GM04504 (cell line): ENCODE data around the gene WDR91.

ENCODE experiments used
- DNase-seq: peaks from one replicate; pipeline ENCODE4 v3.0.0-alpha.2; 2012; ENCODE audit warnings: low read depth

The WDR91 gene

DNA sequence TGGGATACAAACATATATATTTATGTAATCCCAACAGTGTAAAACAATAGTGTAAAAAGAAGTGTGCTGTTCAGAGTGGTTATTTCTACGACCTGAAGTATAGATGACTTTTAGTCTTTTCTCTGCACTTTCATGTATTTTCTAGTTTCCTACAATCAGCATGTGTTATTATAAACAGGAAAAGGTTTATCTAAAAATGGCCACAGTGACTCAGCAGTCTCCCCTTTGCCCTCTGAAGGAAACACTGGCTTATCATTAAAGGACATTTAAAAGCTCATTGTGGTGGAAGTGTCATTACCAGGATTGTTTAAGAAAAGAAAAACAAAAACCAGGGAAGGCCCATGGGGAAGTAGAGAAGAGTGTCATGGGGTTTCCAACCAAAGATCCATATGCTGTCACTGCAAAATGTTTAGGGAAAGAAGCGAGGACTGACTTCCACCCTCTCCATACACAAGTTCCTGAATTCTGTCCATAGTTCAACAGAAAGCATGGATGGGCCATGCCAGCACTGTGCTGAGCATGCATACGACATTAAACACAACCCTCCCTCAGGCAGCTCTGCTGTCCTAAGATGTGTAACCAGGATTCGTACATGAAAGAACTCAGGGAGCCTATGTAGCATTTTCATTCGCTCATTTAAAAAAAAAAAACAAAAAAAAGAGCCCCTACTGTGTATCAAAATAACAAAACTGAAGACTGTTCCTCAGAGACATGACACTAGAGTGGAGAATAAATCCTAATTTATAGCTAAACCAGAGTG is 51.0 kb downstream of the WDR91 start:
- no peak for DNase-seq

DNA sequence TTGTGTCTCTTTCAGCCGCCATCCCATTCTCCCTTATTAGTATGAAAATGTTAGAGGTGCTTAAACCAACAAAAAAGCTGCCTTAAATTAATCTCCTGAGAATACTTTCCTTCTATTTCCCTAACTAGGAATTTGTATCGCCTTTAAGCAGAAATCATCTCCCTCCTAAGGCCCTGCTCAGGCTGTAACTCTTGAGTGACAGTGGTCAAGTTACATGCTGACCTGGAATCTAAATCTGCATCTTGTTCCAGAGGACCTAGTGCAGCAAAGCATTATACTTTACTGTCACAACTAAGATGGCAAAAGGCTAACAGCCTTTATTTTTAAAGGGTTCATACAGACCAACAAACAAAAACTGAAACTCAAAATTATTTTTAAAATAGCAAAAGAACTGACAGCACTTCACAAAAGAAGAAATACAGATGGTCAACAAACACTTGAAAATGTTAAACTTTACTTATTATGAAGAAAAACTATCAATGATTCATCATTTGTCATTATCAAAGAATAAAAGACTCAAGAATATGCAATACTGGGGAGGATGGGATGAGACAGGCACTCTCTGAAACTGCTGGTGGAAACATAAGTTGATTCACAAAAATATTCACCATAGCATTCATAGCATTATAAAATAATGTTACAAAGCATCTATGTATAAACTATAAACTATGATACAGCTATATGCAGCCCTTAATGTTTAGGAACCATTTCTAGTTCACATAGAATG is 51.8 kb downstream of the WDR91 start:
- no peak for DNase-seq

DNA sequence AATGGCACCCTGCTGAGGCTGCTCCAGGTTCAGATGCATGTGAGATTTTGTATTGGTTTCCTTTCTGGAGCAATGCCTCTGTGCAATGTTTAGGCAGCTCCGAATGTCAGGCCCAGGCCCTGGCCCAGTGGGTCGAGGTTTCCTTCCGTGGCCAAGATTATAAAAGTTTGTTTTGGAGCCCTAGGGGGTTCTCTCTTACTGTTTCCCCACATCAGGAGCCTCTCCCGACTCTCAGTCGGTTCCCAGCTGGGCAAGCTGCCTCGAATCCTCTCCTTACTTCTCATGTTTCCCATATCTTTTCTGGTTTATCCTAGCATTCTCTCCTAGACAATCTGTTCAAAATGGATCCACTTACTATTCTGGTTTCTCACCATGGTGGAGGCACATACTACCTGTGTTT is 52.5 kb downstream of the WDR91 start:
- no peak for DNase-seq

DNA sequence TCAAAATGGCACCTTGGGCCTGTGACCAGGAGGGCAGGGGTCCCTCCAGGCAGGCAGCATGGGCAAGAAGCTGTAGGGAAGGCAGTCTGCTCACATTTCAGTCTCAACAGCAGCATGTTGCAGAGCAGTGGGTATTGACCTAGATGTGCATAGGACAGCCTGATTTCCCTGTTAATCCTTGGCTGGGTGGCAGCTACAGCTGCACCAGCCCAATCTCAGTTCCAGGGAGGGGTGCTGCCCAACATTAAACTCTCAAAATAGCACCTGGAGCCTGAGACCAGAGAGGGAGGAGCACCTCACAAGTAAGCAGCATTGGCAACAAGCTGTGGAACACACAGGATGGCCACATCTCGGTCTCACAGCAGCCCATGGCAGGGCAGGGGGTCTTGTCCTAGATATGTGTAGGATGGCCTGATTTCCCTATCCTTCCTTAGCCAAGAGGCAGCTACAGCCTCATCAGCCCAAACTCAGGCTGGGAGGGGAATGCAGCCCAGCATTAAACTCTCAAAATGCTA is 53.1 kb downstream of the WDR91 start:
- DNase-seq, result no peak

DNA sequence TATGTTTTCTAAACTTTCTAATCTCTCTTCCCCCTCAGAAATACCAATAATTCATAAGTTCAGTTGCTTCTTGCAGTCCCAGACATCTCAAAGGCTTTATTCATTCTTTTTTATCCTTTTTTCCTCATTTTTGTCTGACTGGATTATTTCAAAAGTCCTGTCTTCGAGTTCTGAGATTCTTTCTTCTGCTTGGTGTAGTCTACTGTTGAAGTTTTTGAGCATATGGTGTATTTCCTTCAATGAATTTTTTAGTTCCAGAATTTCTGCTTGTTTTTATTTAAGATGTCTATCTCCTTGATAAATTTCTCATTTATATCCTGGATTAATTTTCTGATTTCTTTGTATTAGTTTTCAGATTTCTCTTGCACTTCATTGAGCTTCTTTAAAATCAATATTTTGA is 55.0 kb downstream of the WDR91 start:
- DNase-seq, result no peak

DNA sequence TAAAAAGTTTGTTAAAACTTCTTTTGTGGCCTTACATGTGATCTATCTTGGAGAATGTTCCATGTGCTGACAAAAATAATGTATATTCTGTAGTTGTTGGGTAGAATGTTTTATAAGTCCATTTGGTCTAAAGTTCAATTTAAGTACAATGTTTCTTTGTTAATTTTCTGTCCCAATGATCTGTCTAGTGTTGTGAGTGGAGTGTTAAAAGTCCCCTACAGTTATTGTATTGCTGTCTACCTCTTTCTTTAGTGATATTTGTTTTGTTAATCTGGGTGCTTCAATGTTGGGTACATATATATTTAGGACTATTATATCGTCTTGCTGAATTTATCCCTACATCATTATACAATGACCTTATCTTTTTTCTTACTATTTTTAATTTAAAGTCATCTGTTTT is 56.6 kb downstream of the WDR91 start:
- no peak for DNase-seq

DNA sequence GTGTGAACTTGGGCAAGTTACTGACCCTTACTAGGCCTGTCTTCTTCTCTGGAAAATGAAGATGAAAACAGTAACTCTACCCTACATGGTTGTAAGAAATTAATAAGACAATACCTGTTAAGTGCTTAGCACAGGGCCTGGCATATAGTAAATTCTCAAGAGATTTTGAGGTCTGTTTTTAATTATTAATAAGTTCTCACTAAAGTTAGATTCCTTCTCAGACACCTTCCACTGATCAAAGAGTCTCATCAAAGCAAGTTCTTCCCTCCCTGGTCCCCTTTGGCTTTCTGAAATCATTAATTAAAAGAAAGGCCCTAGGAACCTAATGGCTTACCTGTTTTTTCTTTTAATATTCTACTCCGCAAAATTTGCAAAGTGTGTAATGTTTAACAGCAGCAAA is 58.9 kb downstream of the WDR91 start:
- DNase-seq, result no peak

DNA sequence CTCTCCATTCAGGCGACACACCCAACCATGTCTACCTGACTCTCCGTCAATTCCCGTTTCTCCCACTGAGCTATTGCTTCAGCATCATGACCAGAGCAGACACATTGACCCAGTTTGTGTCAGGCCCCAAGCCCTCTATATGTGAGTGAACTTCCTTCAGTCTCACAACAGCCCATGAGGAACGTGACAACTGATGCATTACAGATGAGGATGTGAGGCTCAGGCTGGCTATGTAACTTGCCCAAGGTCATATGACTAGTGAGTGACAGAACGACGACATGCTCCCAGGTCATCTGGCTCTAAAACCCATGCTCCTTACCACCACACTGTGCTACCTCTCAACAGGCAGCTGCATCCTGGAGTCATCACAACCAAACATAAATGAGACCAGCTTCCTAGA is 59.8 kb downstream of the WDR91 start:
- DNase-seq, result no peak

DNA sequence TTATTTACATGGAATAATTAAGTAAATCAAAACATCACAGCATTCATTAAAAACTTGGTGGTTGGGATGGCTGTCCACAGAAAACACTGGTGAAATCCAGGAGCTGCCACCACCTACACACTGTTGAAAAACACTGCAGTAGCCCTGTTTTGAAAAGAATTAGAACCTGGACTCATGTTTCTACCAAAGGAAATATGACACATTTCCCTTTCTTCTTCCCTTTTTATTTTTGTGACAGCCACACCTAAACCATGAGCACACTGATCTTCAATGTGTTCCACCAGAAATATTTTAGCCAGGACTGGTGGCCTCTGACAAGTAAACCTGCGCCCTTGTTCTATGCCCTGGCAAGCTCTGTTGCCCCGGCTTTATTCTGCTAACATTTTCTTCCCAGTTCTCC is 60.2 kb downstream of the WDR91 start:
- no peak for DNase-seq

DNA sequence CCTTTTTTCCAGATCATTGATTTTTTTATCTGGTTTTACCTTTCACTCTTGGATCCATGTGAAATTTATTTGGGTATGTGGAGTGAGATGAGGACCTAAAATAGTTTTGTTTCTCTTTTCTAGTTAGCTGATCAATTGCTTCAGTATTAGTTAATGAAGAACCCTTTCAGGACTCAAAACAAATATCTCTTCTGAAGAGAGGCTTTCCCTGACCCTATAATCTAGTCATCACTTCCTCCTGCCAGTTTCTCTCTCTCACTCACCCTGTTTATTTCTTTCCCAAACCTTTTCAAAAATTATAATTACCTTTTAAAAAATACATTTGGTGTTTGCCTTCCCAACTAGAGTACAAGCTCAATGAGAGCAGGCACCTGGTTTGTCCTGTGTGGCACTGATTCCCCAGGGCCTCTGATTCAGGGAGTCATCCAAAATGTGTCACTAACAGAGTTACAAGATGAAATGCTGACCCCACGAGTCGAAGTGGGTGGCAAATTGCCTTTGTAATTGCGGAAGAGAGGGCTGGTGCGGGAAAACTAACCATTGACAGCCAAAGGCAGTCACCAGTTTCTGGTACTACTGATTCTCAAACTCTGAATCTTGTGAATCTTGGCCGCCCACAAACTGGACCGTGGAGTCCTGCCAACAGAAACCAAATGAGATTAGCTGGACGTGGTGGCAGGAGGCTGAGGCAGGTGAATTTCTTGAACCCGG is 61.1 kb downstream of the WDR91 start:
- no peak for DNase-seq

DNA sequence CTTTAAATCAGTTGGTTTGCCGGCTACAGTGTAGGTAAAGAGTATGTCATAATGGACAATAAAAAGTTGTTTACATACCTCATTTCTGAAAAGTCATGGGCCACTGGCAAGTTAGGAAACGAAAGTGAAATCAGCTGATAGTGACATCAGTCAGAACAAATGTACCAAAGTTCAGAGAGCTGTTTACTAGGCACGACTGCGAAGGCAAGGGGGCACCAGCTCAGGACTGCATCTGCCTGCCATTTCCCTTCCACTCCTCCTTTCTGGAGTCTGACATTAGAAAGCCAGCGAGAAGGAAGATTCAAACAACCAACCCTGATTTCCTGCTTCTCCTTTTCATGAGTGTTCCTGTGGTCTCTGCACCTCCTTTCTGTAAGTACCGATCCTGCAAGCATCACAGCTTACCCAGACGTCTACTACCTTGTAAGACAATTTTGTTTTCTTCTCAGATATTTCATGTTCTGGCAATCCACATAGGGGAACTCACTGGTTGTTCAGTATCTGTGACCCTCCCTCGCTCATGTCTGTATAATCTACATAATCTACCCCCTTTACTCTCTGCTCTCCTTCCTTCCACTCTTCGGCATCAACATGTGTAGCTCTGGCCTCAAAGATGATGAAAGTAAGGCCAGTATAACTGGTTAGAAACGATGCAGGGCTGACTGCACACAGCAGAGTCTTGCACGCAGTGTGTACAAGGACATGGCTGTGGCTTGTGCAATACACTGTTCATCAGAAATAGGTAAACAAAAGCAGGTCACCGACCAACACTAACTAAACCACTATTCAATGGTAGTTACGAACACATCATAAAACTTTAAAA is 63.2 kb downstream of the WDR91 start, which contains the start of gene TMEM140:
TSS of gene TMEM140 (plus strand) at position 174 of the 823 bp plus-strand sequence. CDS start 16,370 bp downstream, outside the sequence.
- no peak for DNase-seq

DNA sequence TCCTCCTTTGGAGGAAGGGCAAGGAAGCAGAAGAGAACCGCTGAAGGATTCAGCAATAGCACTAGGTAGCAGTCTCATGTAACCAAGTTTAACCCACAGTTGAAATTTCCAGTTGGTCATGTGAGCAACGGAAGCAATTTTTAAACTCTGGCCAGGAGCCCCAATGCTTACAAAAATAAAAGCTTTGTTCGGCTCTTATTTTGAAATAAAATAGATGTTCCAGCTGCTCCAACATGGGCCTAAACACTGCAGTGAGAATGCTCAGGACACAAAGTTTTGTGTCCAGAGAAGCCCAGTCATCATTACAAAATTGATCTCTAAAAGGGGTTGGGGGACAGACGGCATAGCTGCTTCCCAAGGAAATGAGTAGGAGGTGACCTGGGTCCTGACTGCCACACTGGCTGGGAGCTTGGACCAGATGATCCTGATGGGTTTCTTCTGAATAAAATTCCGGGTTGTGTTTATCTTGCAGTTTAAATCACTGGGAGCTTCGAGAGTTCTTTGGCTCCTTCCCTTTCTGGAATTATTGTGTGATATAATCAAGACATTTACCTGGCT is 63.9 kb downstream of the WDR91 start:
- no peak for DNase-seq

DNA sequence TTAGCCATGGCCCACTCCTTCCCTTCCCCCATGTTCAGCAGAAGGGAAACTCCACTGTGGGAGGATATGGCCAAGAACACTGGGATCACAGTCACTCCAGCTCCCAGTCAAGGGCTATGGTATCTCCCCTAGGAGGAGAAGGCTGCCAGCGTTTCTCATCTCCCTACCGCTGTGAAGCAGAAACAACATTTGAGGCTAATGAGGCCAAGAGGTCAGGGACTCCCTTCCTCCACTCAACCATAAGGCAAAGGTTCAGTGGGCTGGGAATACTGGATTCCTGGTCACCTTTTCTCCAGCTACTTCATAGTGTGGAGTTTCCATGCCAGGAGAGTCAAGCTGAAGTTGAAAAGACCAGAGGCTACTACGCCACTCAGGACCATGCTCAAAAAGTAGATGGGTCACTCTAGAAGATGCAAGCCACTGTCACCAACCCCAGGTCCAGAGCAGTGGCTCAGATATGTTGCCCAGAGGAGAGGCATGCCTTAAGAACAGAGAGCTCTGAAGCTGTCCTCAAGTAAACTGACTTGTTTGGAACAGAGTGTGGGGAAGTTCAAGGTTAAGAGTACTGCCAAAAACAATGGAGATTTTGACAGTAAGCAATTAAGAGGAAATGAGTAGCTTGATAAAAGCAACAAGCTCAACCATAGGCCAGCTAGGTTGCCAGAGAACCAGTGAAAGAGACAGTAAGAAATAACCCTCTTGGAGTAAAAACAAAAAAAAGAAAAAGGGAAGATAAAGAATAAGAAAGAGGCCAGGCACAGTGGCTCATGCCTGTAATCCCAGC is 67.2 kb downstream of the WDR91 start:
- no peak for DNase-seq
